ENCODE measurements around the gene GABRQ.

GABRQ gene

DNA sequence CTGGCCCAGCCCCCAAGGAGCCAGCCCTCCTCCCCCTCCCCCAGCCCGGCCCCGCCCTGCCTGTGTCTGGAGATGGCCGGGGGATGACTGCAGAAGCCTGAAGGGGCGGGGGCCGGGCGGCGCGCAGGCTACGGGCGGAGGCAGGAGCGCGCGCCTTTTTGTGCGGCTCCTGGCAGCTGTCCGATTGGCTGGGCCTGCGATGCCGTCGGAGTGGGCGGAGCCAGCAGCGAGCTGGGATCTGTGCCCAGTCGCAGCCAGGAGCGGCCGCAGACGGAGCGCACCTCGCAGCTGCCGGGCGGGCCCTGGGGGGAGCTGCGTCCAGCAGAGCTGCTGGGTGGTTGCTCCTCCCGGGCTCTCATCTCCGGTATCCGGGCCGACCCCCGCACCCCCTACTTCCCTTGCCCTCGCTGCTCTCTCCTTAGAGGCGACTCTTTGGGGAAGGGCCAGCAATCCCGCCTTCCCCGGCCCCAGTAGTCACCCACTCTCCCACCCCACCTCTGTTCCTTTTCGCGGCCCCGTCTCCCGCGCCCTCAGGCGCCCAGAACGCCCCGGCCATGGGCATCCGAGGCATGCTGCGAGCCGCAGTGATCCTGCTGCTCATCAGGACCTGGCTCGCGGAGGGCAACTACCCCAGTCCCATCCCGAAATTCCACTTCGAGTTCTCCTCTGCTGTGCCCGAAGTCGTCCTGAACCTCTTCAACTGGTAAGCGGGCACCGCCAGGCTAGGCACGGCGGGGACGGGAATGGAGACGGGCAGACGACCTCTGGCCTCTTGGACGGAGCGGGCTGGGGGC, at the start of gene GABRQ:
TSS of gene GABRQ (plus strand) at position 247 of the 794 bp plus-strand sequence. CDS start at position 555, 308 bp downstream.
- no peak for DNase-seq (ENCODE audit: low read depth)

DNA sequence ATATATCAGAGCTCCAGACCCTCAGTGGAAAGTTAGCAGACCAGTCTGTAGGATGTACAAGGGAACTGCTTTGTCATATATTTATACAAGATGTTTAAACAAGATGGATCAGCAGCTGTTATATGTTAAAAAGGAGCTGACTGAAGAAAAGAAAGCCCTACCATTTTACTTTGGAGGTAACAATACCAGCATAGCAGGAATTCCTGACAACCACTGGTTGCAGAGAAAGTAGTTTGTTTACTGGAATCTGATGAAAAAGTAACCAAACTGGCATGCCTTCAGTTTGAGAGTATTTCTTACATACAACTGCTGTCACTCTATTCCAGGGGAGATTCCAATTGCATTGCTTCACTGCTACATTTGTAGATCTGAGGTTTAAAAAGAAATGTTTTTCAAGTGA, 49.5 kb upstream of the GABRQ start:
- DNase-seq (ENCODE audit: low read depth): no peak

DNA sequence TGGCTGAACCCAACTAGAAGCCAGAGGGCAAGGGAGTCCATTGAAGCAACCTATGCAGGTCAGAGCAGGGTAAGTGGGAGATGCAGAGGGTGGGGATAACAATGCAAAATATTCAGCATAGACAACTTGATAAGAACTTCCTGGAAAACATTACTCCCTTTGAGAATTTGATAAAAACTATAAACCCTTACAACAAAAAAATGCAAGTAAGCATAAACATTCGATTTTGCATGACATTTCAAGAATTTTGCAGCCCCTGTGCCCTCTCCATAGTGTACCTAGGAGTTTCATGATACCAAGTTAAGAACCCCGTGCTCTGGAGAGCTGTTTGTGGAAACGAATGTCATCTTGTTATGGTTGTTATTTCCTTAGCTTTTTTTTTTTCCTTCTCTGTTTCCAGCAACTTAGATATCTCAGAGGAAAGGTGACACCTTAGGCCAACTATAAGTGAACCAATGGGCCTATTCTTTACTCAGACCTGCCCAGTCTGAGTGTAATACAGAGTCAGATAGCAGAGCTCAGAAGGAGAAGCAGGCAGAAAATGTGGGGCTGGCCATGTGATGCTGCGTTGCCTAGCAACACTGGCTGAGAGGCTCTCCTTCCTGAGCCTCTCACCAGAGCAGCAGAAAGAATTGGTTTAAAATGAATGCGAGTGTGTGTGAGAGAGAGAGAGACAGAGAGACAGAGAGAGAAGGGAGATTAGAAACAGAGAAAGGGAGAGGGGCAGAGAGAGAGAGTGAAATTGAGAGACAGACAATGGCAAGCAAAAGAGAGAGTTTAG, 36.7 kb upstream of the GABRQ start:
- no peak for DNase-seq (ENCODE audit: low read depth)

DNA sequence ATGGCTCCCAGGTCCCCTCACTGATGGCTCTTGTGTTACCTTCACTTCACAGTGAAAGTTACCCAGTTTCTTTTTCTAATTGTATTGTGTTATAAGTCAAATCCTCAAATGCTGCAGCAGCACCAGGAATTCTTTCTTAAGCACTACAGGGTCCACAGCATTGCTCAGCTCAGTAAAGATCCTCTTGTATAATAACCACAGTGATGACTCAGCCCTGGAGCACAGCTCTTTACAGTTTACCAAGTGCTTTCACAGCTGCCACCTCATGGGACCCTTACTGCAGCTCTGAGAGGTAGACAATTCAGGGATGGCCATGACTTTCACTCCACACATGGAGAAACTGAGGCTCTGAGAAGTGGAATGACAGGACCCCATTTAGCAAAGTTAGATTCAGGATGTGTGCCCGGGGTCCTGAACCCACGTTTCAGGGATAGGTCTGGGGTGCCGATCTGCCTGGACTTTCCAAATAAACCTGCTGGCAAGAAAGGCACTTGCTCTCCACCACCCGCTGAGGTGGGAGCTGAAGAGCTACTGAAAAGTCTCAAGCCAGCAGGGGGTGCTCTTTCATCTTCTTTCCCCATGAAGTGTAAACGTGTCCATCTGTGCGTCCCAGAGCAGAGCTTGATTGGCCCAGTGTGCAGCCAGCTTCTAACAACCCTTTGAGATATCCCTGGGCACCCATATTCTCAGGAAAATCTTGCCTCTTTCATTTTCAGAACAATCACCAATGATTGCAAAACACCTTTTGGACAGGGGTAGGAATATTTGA, 35.7 kb upstream of the GABRQ start:
- DNase-seq (ENCODE audit: low read depth): no peak

DNA sequence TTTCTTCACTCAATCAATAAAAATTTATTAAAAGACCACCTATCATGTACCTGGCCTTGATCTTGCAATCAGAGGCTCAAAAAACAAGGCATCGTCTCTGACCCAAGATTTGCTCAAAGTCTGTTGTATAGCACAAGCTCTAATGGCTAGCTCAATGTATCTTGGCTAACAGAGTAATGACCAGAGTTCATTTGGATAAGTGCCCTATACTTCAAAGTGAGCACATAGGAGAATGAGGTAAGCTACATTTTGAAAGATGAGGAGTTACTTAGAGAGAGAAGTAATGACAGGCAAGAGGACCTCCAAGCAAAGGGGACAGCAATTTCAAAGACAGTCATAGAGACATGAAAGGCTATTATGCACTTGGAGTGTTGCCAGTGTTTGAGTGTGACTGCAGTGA, 22.9 kb upstream of the GABRQ start:
- DNase-seq (ENCODE audit: low read depth): no peak

DNA sequence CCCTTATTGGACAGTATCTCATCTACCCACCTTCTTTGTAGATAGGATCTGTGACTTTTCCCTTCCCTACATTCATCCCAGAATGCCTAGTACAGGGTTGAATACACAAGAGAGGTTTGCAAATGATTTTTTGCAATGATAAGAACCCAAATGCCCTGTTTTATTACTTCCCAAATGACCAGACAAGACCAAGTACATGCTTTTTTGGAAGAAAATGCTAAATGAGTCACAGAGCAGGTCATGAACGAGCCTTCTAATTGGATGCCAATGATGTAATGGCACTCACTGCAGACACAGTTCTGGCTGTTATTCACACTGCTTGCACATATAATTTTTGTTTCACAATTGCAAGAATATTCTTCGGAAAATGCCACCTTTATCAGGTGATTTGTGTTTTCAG, 17.8 kb upstream of the GABRQ start:
- no peak for DNase-seq (ENCODE audit: low read depth)

DNA sequence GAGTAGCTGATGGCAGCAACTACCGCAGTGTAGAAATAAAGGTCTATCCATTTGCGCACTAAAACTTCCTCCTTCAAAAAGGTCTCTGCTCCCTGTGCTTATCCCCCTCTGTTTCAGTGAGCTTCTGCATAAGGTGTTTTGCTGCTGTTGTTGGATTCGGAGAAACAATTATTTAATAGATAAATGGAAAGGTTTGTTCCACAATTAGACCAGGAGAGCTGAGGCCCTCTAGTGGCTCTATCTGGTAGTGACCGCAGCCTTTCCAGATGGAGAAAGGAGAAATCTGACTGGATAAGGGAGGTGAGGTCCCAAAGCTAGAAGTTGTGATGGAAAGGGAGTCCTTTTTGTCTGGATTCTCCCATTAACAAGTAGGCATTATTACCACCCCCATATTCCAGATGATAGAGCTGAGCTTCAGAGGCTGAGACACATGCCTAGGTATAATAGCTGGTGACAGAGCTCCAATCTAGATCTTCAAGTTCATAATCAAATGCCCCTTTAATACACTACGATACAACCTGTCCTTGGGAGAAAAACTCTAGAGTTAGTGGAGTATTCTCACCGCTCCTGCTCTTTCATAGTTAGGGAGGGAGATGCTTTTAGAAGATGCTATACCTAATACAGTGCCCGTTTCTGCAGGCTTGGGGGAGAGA, 5.1 kb upstream of the GABRQ start:
- DNase-seq (ENCODE audit: low read depth): peak; percentile 9

DNA sequence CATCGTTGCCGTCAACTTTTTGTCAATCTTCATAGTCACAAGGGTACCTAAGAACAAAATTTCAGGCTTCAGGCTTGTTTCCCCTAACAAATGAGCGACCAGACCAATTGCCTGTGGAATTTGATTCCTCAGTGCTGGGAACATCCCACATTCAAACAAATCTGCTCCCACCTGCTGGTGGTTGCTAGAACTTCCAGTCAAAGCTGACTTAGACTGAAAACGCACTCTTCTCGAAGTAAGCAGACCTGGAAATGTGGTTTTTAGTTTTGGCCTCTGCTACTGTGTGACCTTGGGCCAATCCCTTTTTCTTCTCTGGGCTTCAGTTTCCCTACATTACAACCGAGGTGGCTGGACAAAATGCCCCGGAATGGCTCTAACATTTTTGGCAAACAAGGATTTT, 1.8 kb upstream of the GABRQ start:
- no peak for DNase-seq (ENCODE audit: low read depth)

DNA sequence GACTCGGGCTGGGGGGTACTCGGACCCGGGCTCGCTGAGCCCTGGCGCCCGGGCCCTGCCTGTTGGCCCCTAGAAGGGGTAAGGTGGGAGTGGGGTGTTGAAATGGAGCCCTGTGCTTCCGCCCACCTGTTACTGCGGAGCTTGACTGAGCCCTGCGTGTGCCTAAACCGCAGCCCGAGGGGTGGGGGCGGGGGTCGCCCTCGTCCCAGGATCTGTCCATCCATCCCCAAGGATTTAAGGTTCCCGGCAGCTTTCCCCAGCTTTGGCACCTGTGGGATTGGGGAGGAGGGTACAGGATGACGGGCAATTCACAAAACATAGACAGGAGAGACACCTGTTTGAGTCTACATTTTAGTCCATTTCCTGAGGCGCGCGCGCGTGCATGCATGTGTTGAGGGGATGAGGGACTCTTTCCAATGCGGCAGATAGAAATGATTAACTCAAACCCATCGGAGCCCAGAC, 779 bp downstream of the GABRQ start:
- no peak for DNase-seq (ENCODE audit: low read depth)

DNA sequence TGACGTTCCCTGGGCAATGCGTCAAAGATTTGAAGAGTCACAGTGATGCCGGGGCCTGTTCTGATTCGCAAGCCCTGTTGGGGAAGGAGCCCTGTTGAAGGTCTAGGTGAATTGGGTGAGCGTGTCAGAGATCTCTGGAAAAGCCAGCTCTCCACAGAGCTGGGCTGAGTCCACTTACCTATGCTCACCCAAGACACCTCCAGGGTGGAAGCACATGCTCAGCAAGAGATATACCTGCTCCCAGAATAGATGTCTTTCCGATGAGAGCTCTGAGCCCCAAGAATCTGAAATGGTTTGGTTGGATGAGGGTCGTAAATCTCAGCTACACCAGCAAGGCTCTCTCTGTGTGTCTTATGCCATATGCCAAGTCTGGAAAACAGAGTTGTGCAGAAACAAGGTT, 1.7 kb downstream of the GABRQ start:
- no peak for DNase-seq (ENCODE audit: low read depth)

DNA sequence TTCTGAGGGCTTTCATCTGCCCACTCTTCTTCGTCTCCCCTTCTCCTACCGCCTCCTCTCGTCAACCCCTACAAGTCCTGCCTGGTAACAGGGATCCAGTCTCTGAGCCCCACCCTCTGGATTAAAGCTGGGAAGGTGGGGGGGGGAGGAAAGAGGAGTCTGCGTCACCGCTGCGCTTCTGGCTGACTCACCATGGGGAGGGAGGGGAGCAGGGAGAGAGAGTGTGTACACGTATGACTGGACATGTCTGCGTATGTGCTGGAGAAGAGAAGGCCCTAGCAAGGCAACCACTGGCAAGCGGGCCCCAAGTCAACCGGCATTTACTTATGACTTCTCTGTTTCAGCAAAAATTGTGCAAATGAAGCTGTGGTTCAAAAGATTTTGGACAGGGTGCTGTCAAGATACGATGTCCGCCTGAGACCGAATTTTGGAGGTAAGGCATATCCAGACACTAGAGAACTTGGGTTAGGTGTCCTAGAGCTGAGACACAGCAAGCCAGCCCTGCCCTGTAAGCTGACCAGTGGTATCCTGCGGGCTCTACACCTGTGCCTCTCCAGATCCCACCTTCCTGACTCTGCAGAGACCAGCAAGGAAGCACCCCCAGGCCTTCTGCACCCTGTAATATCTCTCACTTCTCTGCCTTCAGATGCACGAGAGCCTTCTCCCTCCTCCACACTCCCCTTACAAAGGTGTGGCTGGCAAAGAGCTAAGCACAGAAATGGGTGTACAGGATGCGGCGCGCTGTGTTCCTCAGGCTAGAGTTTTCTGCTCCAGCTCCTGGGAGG, 2.5 kb downstream of the GABRQ start:
- no peak for DNase-seq (ENCODE audit: low read depth)

DNA sequence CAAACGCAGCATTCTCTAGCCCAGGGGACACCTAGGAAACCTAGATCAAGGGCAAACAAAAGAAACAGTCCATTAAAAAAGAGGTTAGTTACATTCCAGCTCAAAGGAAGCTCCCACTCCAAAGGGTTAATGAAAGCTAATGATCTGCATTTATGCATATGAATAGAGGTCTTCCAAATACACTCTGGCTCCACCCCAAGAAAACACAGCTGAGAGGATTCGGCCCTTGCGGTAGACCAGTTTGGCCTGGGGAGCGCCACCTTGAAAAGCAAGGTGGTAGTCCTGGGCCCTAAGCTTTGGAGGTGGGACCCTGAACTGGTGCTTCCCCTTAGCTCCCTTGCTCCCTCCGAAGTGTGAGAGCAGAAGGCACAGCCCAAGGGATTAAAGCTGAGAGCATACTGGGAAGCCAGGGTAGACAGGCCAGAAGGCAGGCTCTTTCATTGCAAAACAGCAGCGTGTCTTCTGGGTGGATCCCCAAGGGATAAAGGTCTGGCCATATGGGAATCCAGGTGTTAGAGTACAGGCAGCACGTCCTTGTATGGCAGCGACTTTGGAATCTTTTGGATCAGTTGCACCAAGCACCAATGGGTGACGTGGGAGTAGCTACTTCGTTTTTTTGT, 3.7 kb downstream of the GABRQ start:
- DNase-seq (ENCODE audit: low read depth): no peak

DNA sequence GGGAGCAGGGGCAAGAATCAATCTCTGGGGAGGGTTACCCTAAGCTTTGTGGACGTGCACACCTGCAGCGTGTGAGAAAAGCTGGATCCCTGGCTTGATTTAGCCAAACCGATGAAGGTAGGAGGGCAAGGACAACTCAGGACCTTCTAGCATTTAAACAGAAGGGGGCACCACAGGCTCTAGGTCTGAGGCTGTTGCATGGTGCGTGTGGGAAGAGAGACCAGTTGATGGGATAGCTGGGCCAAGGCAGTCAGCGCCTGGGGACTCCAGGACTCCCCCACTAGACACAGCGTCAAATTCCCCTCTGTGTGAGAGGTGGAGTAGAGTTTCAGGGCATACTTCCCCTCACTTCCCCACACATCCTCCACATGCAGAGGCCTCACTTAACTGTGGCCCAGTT, 4.3 kb downstream of the GABRQ start:
- no peak for DNase-seq (ENCODE audit: low read depth)

DNA sequence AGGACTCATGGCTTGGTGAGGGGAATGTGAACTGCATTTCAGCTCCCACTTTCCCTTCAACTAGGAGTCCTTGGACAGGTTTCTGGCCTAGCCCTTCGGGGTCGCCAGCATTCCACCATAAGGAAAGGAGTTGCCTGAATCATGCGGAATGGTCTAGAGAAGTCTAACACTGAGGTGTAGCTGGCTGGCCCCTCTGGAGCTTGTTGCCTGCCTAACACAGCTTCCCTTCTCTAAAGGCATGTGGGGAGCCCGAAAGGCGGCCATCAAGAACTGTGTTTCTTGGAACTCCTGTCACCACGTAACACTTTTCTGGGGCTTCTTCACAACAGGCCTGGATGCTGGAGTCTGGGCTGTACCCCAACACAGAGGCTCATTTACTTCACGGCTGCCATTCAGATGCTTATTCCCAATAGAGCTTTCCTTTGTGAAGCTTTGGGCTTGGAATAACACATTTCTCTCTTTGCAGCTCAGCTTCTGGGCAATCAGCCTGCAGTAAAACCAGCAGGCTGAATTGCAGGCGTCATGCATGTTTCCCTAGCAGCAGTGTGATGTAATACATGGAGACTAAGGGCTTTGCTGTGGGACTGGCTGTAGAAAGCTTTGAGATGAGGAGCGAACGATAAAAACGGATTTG, 5.4 kb downstream of the GABRQ start:
- DNase-seq (ENCODE audit: low read depth): no peak

DNA sequence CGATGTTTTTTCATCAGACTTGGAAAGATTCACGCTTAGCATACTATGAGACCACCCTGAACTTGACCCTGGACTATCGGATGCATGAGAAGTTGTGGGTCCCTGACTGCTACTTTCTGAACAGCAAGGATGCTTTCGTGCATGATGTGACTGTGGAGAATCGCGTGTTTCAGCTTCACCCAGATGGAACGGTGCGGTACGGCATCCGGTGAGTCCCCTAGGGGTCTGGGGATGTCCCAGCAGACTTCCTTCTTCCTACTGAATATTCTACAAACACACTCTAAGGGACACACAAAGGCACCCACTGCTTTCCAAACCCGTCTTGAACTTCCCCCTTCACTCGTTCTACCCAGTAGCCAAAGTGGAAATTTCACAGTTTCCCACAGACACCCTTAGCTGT, 9.3 kb downstream of the GABRQ start:
- no peak for DNase-seq (ENCODE audit: low read depth)

DNA sequence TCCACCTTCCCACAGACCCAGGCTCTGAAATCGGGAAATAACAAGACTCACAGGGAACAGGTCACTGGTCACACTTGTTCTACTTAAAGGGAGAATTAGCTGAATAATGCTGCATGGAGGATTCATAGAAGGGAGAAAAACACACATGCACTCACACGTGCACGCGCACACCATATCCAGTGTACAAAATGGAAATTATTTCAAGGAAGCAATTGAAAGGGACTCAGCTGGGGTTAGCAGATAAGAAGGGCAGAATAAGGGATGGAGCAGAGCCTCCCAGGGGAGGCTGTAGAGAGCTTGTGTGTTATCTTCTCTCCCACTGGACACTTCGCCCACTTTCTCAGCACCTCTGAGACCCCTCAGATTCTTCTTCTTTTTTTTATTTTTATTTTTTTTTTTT, 10.3 kb downstream of the GABRQ start:
- no peak for DNase-seq (ENCODE audit: low read depth)

DNA sequence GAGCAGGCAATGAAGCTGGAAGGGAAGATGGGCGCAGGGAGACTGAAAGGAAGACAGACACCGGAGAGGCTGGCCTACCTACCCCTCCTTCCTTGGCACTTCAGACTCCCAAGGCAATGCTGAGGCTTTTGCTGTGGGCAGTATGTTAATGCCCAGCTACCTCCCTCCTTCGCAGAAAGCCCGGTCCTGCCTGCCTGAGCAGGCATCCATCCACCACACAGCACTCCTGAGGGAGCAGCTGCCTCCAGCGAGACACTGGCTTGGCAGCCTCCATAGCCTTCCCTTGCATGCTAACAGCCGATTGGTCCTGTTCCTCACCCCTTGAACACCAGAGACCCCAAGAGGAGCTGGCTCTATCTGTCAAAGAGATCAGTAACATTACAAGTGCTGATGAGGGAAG, 14.4 kb downstream of the GABRQ start:
- no peak for DNase-seq (ENCODE audit: low read depth)

DNA sequence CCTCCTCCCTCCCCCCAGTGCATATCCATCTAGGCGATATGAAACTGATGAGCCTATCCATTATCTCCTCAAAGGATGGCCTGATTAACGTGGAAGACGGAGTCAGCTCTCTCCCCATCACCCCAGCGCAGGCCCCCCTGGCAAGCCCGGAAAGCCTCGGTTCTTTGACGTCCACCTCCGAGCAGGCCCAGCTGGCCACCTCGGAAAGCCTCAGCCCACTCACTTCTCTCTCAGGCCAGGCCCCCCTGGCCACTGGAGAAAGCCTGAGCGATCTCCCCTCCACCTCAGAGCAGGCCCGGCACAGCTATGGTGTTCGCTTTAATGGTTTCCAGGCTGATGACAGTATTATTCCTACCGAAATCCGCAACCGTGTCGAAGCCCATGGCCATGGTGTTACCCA, 14.8 kb downstream of the GABRQ start:
- no peak for DNase-seq (ENCODE audit: low read depth)

DNA sequence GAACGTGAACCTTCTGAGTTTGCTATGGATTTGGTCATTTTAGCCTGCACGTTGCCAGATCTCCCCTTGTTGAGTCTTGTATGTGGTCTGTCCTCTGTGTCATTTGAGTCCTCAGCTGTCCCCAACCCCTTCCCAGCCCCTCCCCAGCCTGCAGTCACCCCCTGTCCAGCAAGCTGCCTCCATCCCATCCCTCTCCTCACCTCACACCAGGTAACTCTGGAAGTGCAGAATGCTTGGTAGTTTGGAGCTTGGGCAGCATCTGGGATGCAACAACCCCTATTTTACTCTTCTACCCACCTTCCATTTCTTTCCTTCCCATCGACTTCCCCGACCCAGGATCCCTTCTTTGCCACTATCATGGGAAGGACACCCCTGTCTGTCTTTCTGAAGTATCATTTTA, 18.4 kb downstream of the GABRQ start:
- no peak for DNase-seq (ENCODE audit: low read depth)

DNA sequence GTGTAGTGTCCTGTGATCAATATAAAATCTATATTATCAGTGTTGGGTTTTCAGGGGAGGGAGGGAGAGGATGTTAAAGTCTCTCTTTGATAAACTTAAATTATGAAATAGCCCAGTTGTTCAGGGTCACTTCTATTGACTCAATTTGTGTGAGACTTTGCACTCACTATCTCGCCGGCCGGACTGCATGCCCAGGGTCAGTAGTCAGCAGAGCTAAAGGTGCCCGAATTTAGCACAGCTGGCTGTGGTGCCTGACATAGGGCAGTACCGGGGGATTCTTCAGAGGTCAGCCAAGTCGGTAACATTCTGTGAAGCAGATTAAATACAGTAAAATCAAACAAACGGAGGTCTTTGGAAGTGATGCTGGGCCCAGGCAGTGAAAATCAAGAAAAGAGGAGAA, 19.2 kb downstream of the GABRQ start:
- no peak for DNase-seq (ENCODE audit: low read depth)
